ENCODE measurements around the gene TLE1.
"Not testable (repeated sequence)": the region's sequence is repeated elsewhere in the genome, so short reads cannot be mapped to it uniquely, and the experiment has no call there.

The TLE1 gene

GRCh38 chr9:81621785-81622259, 67.5 kb downstream of the TLE1 start:
- no peak for DNase-seq (ENCODE audit: low read depth)

GRCh38 chr9:81621118-81621517, 68.2 kb downstream of the TLE1 start:
- no peak for DNase-seq (ENCODE audit: low read depth)

GRCh38 chr9:81620002-81620390, 69.4 kb downstream of the TLE1 start:
- DNase-seq (ENCODE audit: low read depth): peak; percentile 7

GRCh38 chr9:81619353-81620001, 69.9 kb downstream of the TLE1 start:
- DNase-seq (ENCODE audit: low read depth): no peak

- no peak for DNase-seq (ENCODE audit: low read depth)
Measured at GRCh38 chr9:81618923-81619322, 70.4 kb downstream of the TLE1 start.

- no peak for DNase-seq (ENCODE audit: low read depth)
Measured at GRCh38 chr9:81616141-81616540, 73.2 kb downstream of the TLE1 start.

GRCh38 chr9:81614335-81614734, 75.0 kb downstream of the TLE1 start:
- DNase-seq (ENCODE audit: low read depth): no peak

GRCh38 chr9:81613002-81613812, 76.1 kb downstream of the TLE1 start:
- DNase-seq (ENCODE audit: low read depth): no peak

GRCh38 chr9:81611664-81612063, 77.7 kb downstream of the TLE1 start:
- DNase-seq (ENCODE audit: low read depth): no peak

- DNase-seq (ENCODE audit: low read depth): no peak
Measured at GRCh38 chr9:81610740-81611107, 78.6 kb downstream of the TLE1 start.

- no peak for DNase-seq (ENCODE audit: low read depth)
Measured at GRCh38 chr9:81609782-81610739, 79.3 kb downstream of the TLE1 start.

GRCh38 chr9:81608289-81608657, 81.1 kb downstream of the TLE1 start:
- no peak for DNase-seq (ENCODE audit: low read depth)

- no peak for DNase-seq (ENCODE audit: low read depth)
Measured at GRCh38 chr9:81607593-81608288, 81.6 kb downstream of the TLE1 start.

- not testable (repeated sequence) for DNase-seq (ENCODE audit: low read depth)
Measured at GRCh38 chr9:81606261-81606660, 83.1 kb downstream of the TLE1 start.

- DNase-seq (ENCODE audit: low read depth): no peak
Measured at GRCh38 chr9:81605170-81605670, 84.1 kb downstream of the TLE1 start.

- DNase-seq (ENCODE audit: low read depth): no peak
Measured at GRCh38 chr9:81604306-81605169, 84.8 kb downstream of the TLE1 start.

GRCh38 chr9:81602887-81603680, 86.3 kb downstream of the TLE1 start:
- DNase-seq (ENCODE audit: low read depth): no peak

GRCh38 chr9:81601639-81602623, 87.4 kb downstream of the TLE1 start:
- DNase-seq (ENCODE audit: low read depth): no peak

- no peak for DNase-seq (ENCODE audit: low read depth)
Measured at GRCh38 chr9:81600631-81601030, 88.7 kb downstream of the TLE1 start.

All from stimulated activated CD8-positive, alpha-beta memory T cell treated with anti-CD3 and anti-CD28 coated beads, Interleukin-4, amount 100 ng/mL, for 24 hours (primary cell).